DOHH2 (cell line): ENCODE data around the gene SLC3A2.

Experiments used
- EZH2phosphoT487 ChIP-seq: fragments of 200-600 bp; sonication (generic); IDR thresholded peaks from 2 replicates; pipeline ENCODE4 v1.6.1; 2017; ENCODE audit warnings: borderline replicate concordance, mild to moderate bottlenecking, antibody characterized with exemption, low read length, moderate library complexity, mixed read lengths
- TF ChIP-seq, protein P1 (sequence below): fragments of 200-600 bp; sonication (generic); IDR thresholded peaks from one replicate; pipeline ENCODE4 v1.5.1; 2014; ENCODE audit warnings: antibody characterized with exemption, mild to moderate bottlenecking, low read depth, low read length; ENCODE audit not compliant: poor library complexity, severe bottlenecking

DNA sequence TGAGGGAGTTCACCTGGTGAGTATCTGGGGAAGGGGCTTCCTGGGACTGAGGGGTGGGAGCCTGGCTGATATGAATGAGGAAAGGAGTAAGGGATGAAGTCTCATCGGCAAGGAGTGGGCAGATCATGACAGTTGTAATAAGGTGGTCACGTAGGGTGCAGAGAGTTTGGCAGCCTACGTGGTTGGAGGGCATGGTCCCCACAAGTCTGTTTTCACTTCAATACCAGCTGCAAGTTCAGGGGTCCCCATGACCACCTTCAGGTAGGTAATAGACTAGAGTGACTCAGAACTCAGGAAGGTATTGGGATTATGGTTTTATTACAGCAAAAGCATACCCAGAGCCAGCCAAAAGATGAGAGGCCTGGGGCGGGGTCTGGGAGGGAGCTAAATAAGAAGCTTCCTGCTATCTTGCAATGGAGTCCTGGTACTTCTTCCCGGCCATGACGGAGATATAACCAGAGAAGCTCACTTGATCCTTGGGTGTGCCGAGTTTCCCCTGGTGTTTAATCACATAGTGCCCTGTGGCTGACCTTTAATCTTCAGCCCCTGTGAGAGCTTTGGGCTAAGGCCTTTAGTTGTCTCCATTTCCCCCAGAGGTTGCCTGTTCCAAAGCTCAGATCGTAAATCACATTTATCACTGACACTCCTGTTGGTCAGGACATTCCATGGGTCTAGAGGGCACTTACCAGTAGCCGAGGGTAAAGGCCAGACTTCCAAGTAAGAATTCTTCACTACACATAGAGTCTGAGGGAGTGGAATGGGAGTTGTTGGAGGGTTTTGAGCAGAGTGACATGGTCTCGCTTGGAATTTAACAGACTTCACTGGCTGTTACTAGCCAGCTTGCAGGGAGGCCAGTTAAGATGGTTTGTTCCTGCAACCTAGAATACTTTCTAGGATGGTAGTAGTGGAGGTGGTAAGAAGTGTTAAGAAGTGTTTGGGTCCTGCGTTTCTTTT, 9.1 kb downstream of the SLC3A2 start:
- TF ChIP-seq, protein P1, sequence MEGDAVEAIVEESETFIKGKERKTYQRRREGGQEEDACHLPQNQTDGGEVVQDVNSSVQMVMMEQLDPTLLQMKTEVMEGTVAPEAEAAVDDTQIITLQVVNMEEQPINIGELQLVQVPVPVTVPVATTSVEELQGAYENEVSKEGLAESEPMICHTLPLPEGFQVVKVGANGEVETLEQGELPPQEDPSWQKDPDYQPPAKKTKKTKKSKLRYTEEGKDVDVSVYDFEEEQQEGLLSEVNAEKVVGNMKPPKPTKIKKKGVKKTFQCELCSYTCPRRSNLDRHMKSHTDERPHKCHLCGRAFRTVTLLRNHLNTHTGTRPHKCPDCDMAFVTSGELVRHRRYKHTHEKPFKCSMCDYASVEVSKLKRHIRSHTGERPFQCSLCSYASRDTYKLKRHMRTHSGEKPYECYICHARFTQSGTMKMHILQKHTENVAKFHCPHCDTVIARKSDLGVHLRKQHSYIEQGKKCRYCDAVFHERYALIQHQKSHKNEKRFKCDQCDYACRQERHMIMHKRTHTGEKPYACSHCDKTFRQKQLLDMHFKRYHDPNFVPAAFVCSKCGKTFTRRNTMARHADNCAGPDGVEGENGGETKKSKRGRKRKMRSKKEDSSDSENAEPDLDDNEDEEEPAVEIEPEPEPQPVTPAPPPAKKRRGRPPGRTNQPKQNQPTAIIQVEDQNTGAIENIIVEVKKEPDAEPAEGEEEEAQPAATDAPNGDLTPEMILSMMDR = no peak
- no peak for TF ChIP-seq EZH2phosphoT487
